HG02623 (cell line): ENCODE data around the gene MAST2.
"Not testable (repeated sequence)": the region's sequence is repeated elsewhere in the genome, so short reads cannot be mapped to it uniquely, and the experiment has no call there.

ENCODE experiments used
- ATAC-seq: cut with Tn5 transposase; IDR thresholded peaks from one replicate; pipeline ENCODE4 v1.9.1; 2021; ENCODE audit warnings: moderate library complexity; ENCODE audit not compliant: unreplicated experiment

The MAST2 gene

GRCh38 chr1:45930258-45931150 is 127.1 kb downstream of the MAST2 start:
- ATAC-seq = no peak

- ATAC-seq = not testable (repeated sequence)
Measured at GRCh38 chr1:45932205-45932604, 128.8 kb downstream of the MAST2 start.

DNA sequence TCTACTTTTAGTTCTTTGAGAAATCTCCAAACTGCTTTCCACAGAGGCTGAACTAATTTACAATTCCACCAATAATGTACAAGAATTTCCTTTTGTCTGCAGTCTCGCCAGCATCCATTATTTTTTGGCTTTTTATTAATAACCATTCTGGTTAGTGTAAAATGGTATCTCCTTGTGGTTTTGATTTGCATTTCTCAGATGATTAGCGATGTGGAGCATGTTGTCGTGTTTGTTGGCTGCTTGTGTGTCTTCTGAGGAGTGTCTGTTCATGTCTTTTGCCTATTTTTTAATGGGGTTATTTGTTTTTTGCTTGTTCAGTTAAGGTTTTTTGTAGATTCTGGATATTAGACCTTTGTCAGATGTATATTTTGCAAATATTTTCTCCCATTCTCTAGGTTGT is 131.5 kb downstream of the MAST2 start:
- ATAC-seq = no peak

GRCh38 chr1:45938029-45938428 is 134.6 kb downstream of the MAST2 start:
- no peak for ATAC-seq

GRCh38 chr1:45942411-45942810 is 139.0 kb downstream of the MAST2 start:
- ATAC-seq = no peak

DNA sequence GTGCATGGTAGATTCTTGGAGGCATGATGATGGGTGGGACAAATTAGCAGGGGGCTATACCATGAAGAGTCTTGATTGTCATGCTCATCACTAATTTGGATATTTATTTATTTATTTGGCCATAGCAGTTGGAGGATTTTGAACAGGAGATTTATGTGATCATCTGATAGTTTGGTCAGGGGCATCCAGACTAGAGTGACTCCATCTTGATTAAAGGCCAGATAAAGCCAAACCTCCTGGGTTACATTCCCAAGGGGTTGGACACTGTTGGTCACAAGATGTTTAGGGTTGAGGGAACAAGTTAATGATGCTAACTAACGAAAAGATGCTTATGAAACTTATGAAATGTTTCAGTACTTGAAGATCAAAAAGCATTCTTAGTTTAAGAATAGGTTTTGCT is 139.8 kb downstream of the MAST2 start:
- no peak for ATAC-seq

DNA sequence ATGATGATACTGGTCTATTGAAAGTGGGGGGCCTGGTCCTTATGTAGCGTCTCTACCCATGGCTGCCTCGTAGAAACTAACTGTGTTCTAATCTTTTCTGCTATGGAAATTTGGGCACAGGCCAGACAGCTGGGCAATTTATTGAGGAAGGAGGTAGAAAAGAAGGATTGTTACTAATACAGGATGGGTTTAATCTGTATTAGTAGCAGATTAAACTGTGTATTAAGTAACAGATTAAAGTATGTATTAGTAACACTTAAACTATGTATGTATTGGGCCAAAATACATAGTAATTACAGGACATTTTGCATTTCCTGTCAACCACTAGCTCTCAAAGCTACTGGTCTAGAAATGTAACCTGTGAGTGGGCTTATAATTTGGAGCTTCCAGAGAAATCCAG is 142.0 kb downstream of the MAST2 start:
- no peak for ATAC-seq

DNA sequence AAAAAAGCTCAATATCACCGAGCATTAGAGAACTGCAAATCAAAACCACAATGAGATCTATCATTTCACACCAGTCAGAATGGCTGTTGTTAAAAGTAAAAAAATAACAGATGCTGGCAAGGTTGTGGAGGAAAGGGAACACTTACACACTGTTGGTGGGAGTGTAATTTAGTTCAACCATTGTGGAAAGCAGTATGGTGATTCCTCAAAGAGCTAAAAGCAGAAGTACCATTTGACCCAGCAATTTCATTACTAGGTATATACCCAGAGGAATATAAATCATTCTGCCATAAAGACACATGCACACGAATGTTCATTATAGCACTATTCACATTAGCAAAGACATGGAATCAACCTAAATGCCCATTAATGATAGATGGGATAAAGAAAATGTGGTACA is 146.1 kb downstream of the MAST2 start:
- not testable (repeated sequence) for ATAC-seq

GRCh38 chr1:45952072-45952471 is 148.7 kb downstream of the MAST2 start:
- no peak for ATAC-seq

- ATAC-seq = no peak
Measured at GRCh38 chr1:45953934-45954847, 150.8 kb downstream of the MAST2 start.

DNA sequence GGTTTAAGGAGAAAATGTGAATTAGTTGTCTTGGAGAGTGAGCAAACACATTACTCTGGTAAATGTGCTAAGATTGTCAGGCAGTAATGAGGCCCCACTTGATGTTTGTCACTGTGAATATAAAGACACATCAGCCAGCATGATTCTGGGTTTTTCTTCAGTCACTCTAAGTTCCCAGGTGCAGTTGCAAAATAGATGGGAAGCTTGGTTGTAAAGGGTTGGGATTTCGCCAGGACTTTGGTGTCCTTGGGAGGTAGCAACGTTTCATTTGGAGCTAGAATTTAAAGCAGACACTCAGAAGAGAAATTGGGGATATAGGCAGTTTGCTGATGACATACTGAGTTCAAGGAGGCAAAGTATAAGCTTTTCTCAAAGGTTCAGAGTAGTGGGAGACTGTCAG is 154.3 kb downstream of the MAST2 start:
- ATAC-seq = no peak

- ATAC-seq = no peak
Measured at GRCh38 chr1:45958317-45958716, 154.9 kb downstream of the MAST2 start.

DNA sequence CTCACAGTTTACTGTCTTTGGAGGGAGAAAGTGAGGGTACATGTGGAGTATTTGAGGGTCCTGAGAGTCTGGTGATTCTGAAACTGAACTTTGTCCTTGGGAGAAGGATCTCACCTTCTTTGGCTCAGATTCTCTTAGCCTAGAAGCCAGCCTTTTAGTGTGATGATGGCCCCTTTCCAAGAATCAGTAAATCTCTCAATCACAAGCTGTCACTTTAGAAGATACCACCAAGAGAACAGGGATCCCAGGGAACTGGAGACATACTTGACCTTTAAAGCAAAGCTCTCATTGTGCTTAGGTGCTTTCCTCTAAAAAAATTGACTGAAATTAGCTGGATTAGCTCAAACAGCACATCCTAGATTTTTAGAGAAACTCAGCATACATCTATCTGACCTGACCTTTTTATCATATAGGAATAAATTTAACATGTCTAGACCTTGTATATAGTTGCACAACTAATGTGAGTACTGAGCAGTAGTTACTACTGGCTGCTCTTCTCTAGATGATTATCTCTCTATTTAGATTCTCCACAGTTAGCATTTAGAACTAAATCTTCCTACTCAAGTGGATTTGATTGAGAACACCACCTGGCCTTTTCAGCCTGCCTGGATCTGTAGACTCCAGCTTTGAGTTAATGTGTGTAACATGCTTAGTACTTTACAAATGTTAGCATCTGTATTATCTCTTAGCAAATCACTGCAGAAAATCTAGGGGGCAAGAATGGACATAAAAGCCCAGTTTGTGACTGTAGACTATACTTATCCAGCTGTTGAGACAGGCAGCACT is 157.7 kb downstream of the MAST2 start:
- no peak for ATAC-seq

- ATAC-seq = not testable (repeated sequence)
Measured at GRCh38 chr1:45961936-45962335, 158.5 kb downstream of the MAST2 start.

- ATAC-seq = no peak
Measured at GRCh38 chr1:45968941-45969666, 165.7 kb downstream of the MAST2 start.

- no peak for ATAC-seq
Measured at GRCh38 chr1:45969866-45970265, 166.5 kb downstream of the MAST2 start.

GRCh38 chr1:45971335-45971734 is 167.9 kb downstream of the MAST2 start:
- no peak for ATAC-seq

GRCh38 chr1:45971922-45972531 is 168.6 kb downstream of the MAST2 start:
- ATAC-seq = no peak

- ATAC-seq = no peak
Measured at GRCh38 chr1:45972621-45973020, 169.2 kb downstream of the MAST2 start.

DNA sequence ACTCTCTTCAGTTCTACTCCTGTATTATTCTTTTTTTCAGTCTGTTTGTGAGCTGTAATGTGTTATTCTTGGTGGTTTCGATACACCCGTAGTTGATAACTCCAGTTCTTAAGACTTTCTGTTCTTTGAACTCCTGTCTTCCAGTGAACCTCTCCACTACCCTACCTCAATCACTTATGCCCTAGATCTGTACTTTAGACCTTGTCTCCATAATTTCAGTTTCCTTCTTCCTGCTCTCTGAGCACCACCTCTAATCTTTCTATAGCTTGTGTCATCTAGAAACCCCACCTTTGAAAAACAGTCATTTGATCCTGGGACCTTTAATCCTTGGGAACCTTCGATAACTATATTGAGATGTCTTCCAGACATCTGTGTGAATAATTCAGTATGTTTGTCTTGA is 169.7 kb downstream of the MAST2 start:
- ATAC-seq = no peak
